Esophagus muscularis mucosa (tissue), 4 donors: ENCODE results near the gene EHMT2. TPM values are rescaled to one million over a fixed set of nuclear protein-coding genes. Genes with fewer than 3 reads are reported as not detected.
A peak's percentile ranks its signal among the peaks of the same experiment; 100 is the strongest.

Experiments used
- DNase-seq: peaks from one replicate; pipeline ENCODE4 v3.0.0-alpha.2; 2017; ENCODE audit errors: extremely low spot score
- H3K27ac ChIP-seq, 4 donors: fragments of 200-600 bp; sonication (generic); replicated peaks in 1 of 4; 1 replicate in 3 of 4; 2 replicates in 1 of 4; pipeline ENCODE4 v1.5.1; 2016 to 2019; ENCODE audit warnings: mild to moderate bottlenecking in 1 of 4
- H3K27me3 ChIP-seq, 4 donors: fragments of 200-600 bp; sonication (generic); one replicate each; pipeline versions ENCODE4 v1.5.1 to v1.6.0; 2016 to 2019
- H3K36me3 ChIP-seq, 4 donors: fragments of 200-600 bp; sonication (generic); one replicate each; pipeline ENCODE4 v1.5.1; 2016 to 2019
- H3K4me1 ChIP-seq, 4 donors: fragments of 200-600 bp; sonication (generic); one replicate each; pipeline ENCODE4 v1.5.1; 2016 to 2019
- H3K4me3 ChIP-seq, 4 donors: fragments of 200-600 bp; sonication (generic); 1 replicate in 2 of 4; 2 replicates in 2 of 4; pipeline ENCODE4 v1.5.1; 2016 to 2019; ENCODE audit warnings: mild to moderate bottlenecking in 4 of 4, moderate library complexity in 1 of 4
- H3K9me3 ChIP-seq, 4 donors: fragments of 200-600 bp; sonication (generic); 1 replicate in 3 of 4; 2 replicates in 1 of 4; pipeline ENCODE4 v1.5.1; 2016 to 2019
- EP300 ChIP-seq: sonication (generic); formaldehyde crosslinking; IDR thresholded peaks from one replicate; pipeline ENCODE4 v1.6.1; 2017; ENCODE audit warnings: antibody characterized with exemption
- POLR2A ChIP-seq: fragments of 450-650 bp; IDR thresholded peaks from one replicate; pipeline ENCODE4 v1.6.1; 2017; ENCODE audit warnings: antibody characterized with exemption, moderate library complexity, mild to moderate bottlenecking, low read depth
- POLR2AphosphoS5 ChIP-seq, 2 donors: sonication (generic); formaldehyde crosslinking; IDR thresholded peaks; one replicate each; pipeline ENCODE4 v1.6.1; 2017; ENCODE audit warnings: antibody characterized with exemption in 2 of 2
- WGBS: methylation state at CpG from one replicate; pipeline ENCODE4 v1.1.5; 2018; 5-methylcytosine and 5-hydroxymethylcytosine counted together
- intact Hi-C: fragments of 100-400 bp; cut with DNase I; formaldehyde crosslinking; loops from one replicate; pipeline ENCODE4 v1.15.1; 2023
- total RNA-seq, 4 donors: library from RNA; depleted of rRNA; stranded (reverse); fragments of >200 nt; gene quantifications; one replicate each; pipeline versions ENCODE4 v1.1.0 to v1.2.1, GENCODE V29; 2016
- TF ChIP-seq, protein P1 (sequence below), 3 experiments: fragments of 200-600 bp in 2 of 3; fragments of 450-650 bp in 1 of 3; sonication (generic) in 2 of 3; IDR thresholded peaks; one replicate each; pipeline ENCODE4 v1.5.1; 2017 to 2019; ENCODE audit warnings: antibody characterized with exemption in 3 of 3, mild to moderate bottlenecking in 2 of 3, moderate library complexity in 1 of 3

The EHMT2 gene
- total RNA-seq, 4 donors from 2014 or later: 25.7 to 48.4 (median 38.1) TPM

DNA sequence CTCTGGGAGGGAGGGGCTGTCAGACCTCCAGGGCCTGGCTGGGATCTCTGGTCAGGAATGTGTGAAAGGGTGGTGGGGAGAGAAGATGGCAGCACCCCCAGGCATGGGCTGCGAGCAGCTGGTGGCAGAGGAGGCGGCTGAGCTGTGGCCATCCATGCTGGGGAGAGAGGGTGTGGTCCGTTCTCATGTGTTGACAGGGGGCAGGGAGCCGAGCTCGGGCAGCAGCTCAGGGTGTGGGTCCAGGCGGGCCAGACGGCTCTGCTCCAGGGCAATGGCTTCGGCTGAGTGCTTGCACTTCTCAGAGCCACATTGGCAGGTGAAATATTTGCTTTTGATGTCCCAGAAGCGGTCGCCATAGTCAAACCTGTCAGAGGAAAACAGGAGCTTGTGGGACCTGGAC, 17.6 kb downstream of the EHMT2 start:
- H3K4me1 ChIP-seq: no peaks in the 10 kb centered on the region
- intact Hi-C loops: no loop called here
- no peaks in the 10 kb centered on the region for H3K9me3 ChIP-seq
- H3K27me3 ChIP-seq: no peaks in the 10 kb centered on the region
- WGBS: 68% methylated on average over 10 of the region's 10 CpGs
- H3K27ac ChIP-seq: no peak overlapping the region
- DNase-seq: no peak
- TF ChIP-seq, protein P1, sequence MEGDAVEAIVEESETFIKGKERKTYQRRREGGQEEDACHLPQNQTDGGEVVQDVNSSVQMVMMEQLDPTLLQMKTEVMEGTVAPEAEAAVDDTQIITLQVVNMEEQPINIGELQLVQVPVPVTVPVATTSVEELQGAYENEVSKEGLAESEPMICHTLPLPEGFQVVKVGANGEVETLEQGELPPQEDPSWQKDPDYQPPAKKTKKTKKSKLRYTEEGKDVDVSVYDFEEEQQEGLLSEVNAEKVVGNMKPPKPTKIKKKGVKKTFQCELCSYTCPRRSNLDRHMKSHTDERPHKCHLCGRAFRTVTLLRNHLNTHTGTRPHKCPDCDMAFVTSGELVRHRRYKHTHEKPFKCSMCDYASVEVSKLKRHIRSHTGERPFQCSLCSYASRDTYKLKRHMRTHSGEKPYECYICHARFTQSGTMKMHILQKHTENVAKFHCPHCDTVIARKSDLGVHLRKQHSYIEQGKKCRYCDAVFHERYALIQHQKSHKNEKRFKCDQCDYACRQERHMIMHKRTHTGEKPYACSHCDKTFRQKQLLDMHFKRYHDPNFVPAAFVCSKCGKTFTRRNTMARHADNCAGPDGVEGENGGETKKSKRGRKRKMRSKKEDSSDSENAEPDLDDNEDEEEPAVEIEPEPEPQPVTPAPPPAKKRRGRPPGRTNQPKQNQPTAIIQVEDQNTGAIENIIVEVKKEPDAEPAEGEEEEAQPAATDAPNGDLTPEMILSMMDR (IDR thresholded peaks at IDR 0.05): no peak
- TF ChIP-seq EP300: no peak
- TF ChIP-seq POLR2AphosphoS5 (IDR thresholded peaks at IDR 0.05): no peak
- no peak for TF ChIP-seq POLR2A
- H3K36me3 ChIP-seq: peaks cover 48 to 56% (median 55%) of the 10 kb centered on the region in 4 donors
- H3K4me3 ChIP-seq: no peak overlapping the region

- Histone ChIP-seq H3K9me3 (no peaks in the 10 kb centered on the region), H3K36me3 (peaks cover 42 to 49% (median 47%) of the 10 kb centered on the region in 4 donors), H3K4me1 (no peaks in the 10 kb centered on the region), H3K27ac (no peak overlapping the region), H3K27me3 (no peaks in the 10 kb centered on the region), H3K4me3 (no peak overlapping the region)
- no peak for DNase-seq
- TF ChIP-seq, protein P1 (IDR thresholded peaks at IDR 0.05): no peak
- no peak for TF ChIP-seq EP300
- no peak for TF ChIP-seq POLR2AphosphoS5 (IDR thresholded peaks at IDR 0.05)
- no peak for TF ChIP-seq POLR2A
- intact Hi-C loops: no loop called here
- 82% methylated on average over 11 of the region's 13 CpGs for WGBS
Measured at GRCh38 chr6:31879143-31879542, 18.4 kb downstream of the EHMT2 start.

- DNase-seq: no peak
- WGBS: 54% methylated on average over 15 of the region's 18 CpGs
- no peaks in the 10 kb centered on the region for H3K27me3 ChIP-seq
- no peak within 1 kb of the TSS for H3K4me3 ChIP-seq
- intact Hi-C loops: no loop called here
- peak within 1 kb of the TSS in 1 of 4 donors; percentile 6 for H3K27ac ChIP-seq
- no peaks in the 10 kb centered on the region for H3K9me3 ChIP-seq
- H3K4me1 ChIP-seq: no peaks in the 10 kb centered on the region
- TF ChIP-seq POLR2AphosphoS5 (IDR thresholded peaks at IDR 0.05) (no peak), POLR2A (no peak), EP300 (no peak)
- TF ChIP-seq, protein P1 (IDR thresholded peaks at IDR 0.05): no peak
- peaks cover 38 to 45% (median 43%) of the 10 kb centered on the region in 4 donors for H3K36me3 ChIP-seq
Measured at GRCh38 chr6:31878726-31879125, 18.8 kb downstream of the EHMT2 start, which contains the start of gene SLC44A4. TSS of gene SLC44A4 (minus strand) at chr6:31878997. CDS start at chr6:31878980, 17 bp downstream.

- Histone ChIP-seq H3K27ac (peak overlapping the region in 1 of 4 donors; percentile 6), H3K4me1 (no peaks in the 10 kb centered on the region), H3K9me3 (no peaks in the 10 kb centered on the region), H3K4me3 (no peak overlapping the region), H3K36me3 (peaks cover 33 to 40% (median 38%) of the 10 kb centered on the region in 4 donors), H3K27me3 (no peaks in the 10 kb centered on the region)
- TF ChIP-seq, protein P1 (IDR thresholded peaks at IDR 0.05): no peak
- TF ChIP-seq EP300: no peak
- no peak for TF ChIP-seq POLR2A
- intact Hi-C loops: no loop called here
- DNase-seq: no peak
- 88% methylated on average over 3 of the region's 3 CpGs for WGBS
Measured at GRCh38 chr6:31878222-31878621, 19.3 kb downstream of the EHMT2 start.

- no peak overlapping the region for H3K4me3 ChIP-seq
Measured at GRCh38 chr6:31877651-31878161, 19.8 kb downstream of the EHMT2 start.

More at GRCh38 chr6:31877651-31878161, 19.8 kb downstream of the EHMT2 start:
- 77% methylated on average over 8 of the region's 10 CpGs for WGBS
- Histone ChIP-seq H3K27ac (peak overlapping the region in 1 of 4 donors; percentile 6), H3K27me3 (no peaks in the 10 kb centered on the region), H3K9me3 (no peaks in the 10 kb centered on the region), H3K4me1 (no peaks in the 10 kb centered on the region), H3K36me3 (peaks cover 28 to 34% (median 33%) of the 10 kb centered on the region in 4 donors)
- no peak for DNase-seq
- TF ChIP-seq, protein P1 (IDR thresholded peaks at IDR 0.05): no peak
- no peak for TF ChIP-seq POLR2AphosphoS5 (IDR thresholded peaks at IDR 0.05)
- no peak for TF ChIP-seq EP300
- no peak for TF ChIP-seq POLR2A
- intact Hi-C loops: no loop called here
